HL-60/S4 (cell line): Measurements from ENCODE around the gene TMEM184B.

Experiments used
- in situ Hi-C: fragments of 300-500 bp; cut with MboI; formaldehyde crosslinking; loops from 2 replicates; pipeline ENCODE4 v1.14.3; 2022; ENCODE audit warnings: low sequenced_read_pairs

TMEM184B gene

DNA sequence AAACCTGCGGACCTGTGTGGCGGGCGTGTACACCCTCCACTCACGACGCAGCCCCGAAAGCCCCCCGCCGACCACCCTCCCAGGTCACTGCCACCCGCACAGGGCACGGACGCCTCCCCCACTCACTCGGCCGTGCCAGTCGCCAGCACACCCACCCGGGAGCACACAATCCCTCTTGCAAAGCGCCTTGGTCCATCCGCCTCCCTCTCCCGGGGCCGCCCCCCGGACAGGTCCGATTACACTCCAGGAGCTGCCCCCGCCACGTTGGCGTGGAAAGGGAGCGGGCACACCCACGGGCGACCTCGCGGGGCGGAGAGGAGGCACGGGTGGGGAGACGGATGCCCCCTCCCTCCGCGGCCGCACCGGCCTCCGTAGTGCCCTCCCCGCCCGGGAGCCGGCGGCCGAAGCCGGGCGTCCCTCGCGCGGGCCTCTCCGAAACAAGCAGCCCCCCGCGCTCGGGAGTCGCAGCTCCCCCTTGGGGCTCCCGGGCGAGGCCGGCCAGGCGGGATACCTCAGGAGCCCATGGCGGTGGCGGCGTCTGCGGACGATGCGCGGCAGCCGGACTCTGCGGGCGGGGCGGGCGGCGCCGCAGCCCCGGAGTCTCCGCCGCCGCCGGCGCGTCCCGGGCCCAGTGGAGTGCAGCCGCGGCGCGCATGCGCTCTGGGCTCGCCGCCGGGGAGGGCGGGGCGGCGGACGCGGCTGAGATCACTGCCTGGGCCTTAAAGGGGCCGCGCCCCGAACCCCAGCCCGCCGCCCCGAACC, at the start of gene TMEM184B:
Gene TMEM184B, minus strand, starts transcription at position 638 of the 762 bp plus-strand sequence. CDS start 25,049 bp downstream, outside the sequence.
- in situ Hi-C loops, result no loop called here

DNA sequence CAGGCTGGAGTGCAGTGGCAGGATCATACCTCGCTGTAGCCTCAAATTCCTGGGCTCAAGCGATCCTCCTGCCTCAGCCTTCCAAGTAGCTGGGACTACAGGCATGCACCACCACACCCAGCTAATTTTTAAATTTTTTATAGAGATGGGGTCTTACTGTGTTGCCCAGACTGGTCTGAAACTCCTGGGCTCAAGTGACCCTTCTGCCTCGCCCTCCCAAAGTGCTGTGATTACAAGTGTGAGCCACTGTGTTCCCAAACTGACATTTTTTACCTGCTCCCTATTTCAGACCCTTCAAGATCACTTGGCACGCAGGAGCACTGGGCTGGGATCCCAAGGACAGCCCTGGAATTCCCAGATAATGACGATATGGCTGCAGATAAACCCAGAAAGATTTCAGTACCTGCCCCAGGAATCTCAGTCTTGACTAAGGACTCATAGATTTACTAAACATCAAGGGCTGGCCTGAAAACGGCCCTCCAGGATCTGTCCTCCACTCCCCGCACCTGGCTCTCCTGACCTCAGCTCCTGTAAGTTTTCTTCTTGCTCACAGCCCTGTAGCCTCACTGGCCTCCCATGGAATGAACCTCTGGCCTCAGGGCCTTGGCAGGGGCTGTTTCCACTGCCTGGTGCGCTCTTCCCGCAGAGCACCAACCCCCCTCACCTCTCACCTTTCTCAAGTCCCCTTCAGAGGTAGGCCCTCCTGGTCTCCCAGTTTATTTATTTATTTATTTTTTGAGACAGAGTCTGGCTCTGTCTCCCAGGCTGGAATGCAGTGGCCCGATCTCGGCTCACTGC, 48.0 kb upstream of the TMEM184B start:
- in situ Hi-C loops, result no loop called here

DNA sequence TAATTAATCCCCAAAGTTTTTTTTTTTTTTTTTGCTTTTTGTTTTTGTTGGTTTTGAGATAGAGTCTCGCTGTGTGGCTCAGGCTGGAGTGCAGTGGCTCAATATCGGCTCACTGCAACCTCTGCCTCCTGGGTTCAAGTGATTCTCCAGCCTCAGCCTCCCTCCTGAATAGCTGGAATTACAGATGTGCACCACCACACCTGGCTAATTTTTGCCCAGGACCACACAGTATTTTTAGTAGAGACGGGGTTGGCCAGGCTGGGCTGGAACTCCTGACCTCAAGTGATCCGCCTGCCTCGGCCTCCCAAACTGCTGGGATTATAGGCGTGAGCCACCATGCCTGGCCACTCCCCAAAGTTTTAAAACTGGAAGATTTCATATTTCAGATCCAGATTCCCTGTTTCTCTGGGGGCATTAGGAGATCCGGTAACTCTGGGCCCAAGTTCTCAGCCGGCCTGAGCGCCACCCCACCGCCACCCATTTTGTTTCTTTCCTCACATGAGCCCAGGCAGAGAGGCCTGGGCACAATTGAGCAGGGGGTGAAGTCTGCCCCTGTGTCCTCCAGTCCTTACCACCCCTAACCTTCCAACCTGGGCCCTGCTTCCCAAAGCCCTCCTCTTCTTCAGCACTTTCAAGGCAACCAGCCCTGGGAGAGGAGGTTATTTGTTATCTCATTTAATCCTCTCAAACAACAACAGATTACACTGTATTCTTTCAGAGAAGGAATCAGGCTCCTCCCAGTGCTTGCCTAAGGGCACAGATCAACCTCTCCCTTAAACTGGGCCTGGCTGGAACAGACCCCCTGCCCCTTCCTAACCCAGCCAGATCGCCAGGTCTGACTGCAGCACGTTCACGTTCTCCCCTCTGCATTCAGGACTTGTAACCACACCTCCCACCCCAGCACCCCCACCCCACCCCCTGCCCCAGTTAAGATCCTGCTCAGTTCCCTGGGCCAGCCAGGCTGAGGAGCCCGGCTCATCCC, 46.3 kb upstream of the TMEM184B start:
- in situ Hi-C loops, result no loop called here

GRCh38 chr22:38317995-38318715, 45.3 kb upstream of the TMEM184B start:
- in situ Hi-C loops, result no loop called here

GRCh38 chr22:38317122-38317994, 44.5 kb upstream of the TMEM184B start, which contains the start of gene CSNK1E:
TSS of gene CSNK1E (minus strand) at chr22:38317433. CDS start at chr22:38314157, 3,276 bp downstream.
- in situ Hi-C loops, result no loop called here

DNA sequence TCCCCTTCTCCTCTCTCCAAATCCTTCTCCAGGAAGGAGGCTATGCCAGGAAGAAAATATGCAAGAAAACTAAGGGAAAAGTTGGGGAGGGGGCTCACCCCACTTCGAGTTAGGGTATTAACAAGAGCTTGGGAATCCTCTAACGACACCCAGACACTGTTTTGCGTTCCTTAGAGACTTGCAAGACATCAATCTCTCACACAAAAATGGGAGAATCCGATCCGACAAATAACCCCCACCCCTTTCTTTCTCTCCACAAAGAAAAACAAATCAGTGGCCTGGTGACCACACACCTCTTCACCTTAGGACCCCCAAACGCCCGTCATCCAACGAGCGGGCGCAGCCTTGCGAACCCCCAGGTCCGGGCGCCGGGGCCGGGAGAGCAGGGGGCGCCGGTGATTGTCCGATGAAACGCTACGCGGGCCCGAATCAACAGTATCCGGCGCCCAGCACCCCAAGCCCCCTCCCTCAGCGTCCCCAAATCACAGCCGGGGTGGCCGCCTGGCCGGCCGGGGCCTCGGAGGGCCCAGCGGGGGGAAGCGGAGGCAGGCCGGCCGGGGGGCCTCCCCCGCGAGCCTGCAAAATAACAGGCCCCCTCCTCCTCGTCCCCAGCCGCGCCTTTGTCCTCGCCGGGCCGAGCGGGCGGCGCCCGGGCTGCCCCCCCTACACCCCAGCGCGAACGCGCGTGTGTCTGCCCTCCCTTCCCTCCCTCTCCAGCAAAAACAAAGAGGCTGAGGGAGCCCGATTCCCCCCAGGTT, 43.7 kb upstream of the TMEM184B start:
- in situ Hi-C loops, result no loop called here

GRCh38 chr22:38315823-38316363, 43.1 kb upstream of the TMEM184B start:
- in situ Hi-C loops, result no loop called here

DNA sequence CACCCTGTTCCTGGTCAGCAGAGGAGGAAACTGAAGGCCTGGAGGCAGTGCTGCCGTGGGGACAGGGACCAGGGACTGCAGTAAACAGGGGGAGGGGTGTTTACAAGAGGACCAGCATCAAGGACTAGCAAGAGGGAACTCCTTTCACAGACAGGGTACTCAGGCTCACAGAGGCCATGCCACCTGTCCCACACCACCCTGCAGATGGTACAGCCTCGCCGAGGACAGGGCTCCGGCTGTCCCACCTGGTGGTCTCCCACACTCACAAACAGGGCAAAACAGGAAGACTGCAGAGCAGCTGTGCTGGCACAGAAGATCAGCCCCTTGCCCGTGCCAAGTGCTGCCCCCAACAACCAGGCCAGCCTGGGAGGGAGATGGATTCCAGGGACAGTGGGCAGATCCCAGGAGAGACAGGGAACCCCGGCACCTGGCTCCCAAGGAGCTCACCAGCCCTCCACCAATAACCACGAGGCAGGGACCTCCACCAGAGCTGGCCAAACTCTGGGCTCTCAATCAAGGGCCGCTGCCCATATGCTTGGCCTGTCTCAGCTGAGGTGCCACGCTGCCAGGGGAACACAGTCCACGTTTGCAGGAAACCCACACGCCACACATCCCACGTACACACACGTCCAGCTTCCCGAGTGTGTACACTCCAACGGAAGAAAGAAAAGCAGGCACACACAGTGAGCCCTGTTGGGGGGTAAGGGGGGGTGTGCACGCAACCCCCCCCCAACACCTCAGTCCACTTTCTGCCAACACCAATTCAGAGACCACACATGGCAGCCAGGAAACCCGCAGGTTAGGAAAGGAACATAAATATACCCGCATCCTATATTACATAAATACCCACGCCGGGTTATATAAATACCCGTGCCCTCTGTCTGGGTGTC, 42.4 kb upstream of the TMEM184B start:
- in situ Hi-C loops, result no loop called here

DNA sequence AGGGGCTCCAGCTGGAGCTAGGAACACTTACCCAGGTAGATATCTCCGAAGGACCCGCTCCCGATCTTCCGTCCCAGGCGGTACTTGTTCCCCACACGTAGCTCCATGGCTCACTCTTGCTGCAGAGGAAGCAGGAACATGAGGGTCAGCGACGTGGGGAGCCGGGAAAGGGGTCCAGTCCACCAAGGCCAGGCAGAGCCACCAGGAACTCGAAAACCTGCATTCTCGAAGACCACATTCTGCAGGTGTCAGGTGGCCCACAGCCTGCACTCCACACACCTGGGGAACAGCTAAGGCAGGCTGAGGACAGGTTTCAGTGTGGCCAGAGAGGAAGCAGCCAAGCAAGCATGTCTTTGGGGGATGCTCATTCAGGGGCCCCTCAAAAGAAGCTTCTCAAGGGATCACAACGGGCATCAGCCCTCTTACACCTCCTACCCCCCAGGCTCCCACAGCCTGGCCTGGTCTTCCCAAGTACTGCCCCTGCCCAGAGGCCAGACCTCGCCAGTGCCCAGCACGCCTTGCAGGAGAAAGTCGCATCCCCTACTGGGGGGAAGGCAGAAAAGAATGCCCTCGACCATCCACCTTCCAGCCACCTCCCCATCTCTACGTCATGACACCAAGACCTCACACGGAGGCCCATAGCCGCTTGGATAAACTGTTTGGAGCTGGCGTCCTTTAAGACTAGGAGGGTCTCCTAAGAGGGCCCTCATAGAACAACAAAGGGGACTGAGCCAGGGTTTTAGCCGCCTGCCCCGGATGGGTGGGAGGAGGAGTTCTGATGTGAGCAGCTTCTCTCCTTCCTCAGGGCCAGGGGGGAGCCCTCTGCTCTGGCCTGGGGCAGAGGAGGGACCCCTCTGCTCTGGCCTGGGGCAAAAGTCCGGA, 41.5 kb upstream of the TMEM184B start:
- in situ Hi-C loops, result no loop called here

GRCh38 chr22:38313384-38313955, 40.7 kb upstream of the TMEM184B start:
- in situ Hi-C loops, result no loop called here

DNA sequence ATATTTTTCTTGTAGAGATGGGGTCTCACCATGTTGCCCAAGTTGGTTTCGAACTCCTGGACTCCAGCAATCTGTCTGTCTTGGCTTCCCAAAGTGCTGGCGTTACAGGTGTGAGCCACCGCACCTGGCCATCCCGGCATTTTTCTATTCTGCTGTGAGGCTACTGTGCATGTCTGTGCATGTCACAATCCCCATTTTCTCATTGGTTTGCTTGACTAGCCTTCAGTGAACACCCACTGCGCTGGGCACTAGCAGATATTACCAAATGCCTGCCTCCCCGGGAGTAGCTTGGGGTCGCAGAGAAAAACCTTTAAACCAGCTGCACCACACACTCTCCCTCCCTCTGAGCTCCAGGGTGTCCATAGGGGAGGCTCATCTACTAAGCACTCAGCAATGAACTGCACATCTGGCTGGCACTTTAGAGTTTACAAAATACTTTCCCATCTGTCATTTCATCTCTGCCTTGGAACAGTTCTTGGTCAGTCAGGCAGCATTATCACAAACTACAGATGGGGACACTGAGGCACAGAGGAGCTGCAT, 39.5 kb upstream of the TMEM184B start:
- in situ Hi-C loops, result no loop called here

- in situ Hi-C loops, result no loop called here
These were observed 38.5 kb upstream of the TMEM184B start for GRCh38 chr22:38311323-38311620.

- in situ Hi-C loops, result no loop called here
These were observed 37.9 kb upstream of the TMEM184B start for GRCh38 chr22:38310518-38311322.

GRCh38 chr22:38309614-38310517, 37.1 kb upstream of the TMEM184B start:
- in situ Hi-C loops, result no loop called here
